Testis (tissue), 2 donors: ENCODE data around the gene CD28.

Experiments
- CTCF ChIP-seq, 3 experiments: fragments of 450-650 bp in 2 of 3; fragments of 200-600 bp in 1 of 3; sonication (generic) in 1 of 3; IDR thresholded peaks; one replicate each; pipeline ENCODE4 v1.5.1; 2016 to 2019; ENCODE audit warnings: antibody characterized with exemption in 3 of 3, mild to moderate bottlenecking in 2 of 3, moderate library complexity in 1 of 3
- POLR2A ChIP-seq: fragments of 450-650 bp; IDR thresholded peaks from one replicate; pipeline ENCODE4 v1.6.1; 2017; ENCODE audit warnings: antibody characterized with exemption, mild to moderate bottlenecking, moderate library complexity

- TF ChIP-seq CTCF (IDR thresholded peaks at IDR 0.05): no peak
- TF ChIP-seq POLR2A: no peak
Observed at GRCh38 chr2:203722411-203722810, 16.0 kb downstream of the CD28 start.
